Suprapubic skin (tissue), 3 donors: ENCODE measurements around the gene CEP112.

Experiments
- CTCF ChIP-seq, 2 donors: fragments of 200-600 bp in 1 of 2; fragments of 450-650 bp in 1 of 2; sonication (generic) in 1 of 2; IDR thresholded peaks; one replicate each; pipeline ENCODE4 v1.5.1; 2016 to 2019; ENCODE audit warnings: antibody characterized with exemption in 2 of 2, mild to moderate bottlenecking in 1 of 2, moderate library complexity in 1 of 2
- POLR2A ChIP-seq, 2 donors: fragments of 450-650 bp; IDR thresholded peaks; one replicate each; pipeline ENCODE4 v1.6.1; 2017; ENCODE audit warnings: antibody characterized with exemption in 2 of 2, mild to moderate bottlenecking in 2 of 2, moderate library complexity in 2 of 2

GRCh38 chr17:65925606-65926307 is 266.2 kb downstream of the CEP112 start:
- TF ChIP-seq POLR2A (IDR thresholded peaks at IDR 0.05) (no peak), CTCF (IDR thresholded peaks at IDR 0.05) (no peak)
